Spleen (tissue), 7 donors: ENCODE measurements around the gene DCAKD.

Source experiments
- CTCF ChIP-seq, 11 experiments: fragments of 200-600 bp in 7 of 11; fragments of 450-650 bp in 4 of 11; sonication (generic) in 4 of 11; IDR thresholded peaks in 8 of 11; conservative IDR thresholded peaks in 3 of 11; 1 replicate in 7 of 11; 2 replicates in 4 of 11; pipeline versions ENCODE4 v1.4.0 to v1.8.0; 2016 to 2021; ENCODE audit warnings: antibody characterized with exemption in 11 of 11, inconsistent platforms in 4 of 11, mild to moderate bottlenecking in 1 of 11
- POLR2A ChIP-seq, 3 donors: fragments of 450-650 bp; IDR thresholded peaks; one replicate each; pipeline ENCODE4 v1.5.1; 2017; ENCODE audit warnings: antibody characterized with exemption in 3 of 3, mild to moderate bottlenecking in 1 of 3
- donor health status: DM: no; HTN: no; CAD: no; lungs with moderate emphysema.
- donor health status: DM: no; HTN: no; CAD: no.
- donor health status: DM: no; HTN: no; CAD: no.

GRCh38 chr17:45043813-45044540, 7.5 kb downstream of the DCAKD start:
- TF ChIP-seq POLR2A (IDR thresholded peaks at IDR 0.05) (no peak), CTCF (IDR thresholded peaks at IDR 0.05 in 8 of 11, conservative IDR thresholded peaks at IDR 0.05 in 3 of 11) (no peak)
